ENCODE measurements around the gene ACBD6. TPM values are rescaled to one million over a fixed set of nuclear protein-coding genes. Genes with fewer than 3 reads are reported as not detected.

Gene ACBD6
- total and polyA plus RNA-seq, 2 experiments from 2014 or later, result 75.7 to 88.8 TPM

DNA sequence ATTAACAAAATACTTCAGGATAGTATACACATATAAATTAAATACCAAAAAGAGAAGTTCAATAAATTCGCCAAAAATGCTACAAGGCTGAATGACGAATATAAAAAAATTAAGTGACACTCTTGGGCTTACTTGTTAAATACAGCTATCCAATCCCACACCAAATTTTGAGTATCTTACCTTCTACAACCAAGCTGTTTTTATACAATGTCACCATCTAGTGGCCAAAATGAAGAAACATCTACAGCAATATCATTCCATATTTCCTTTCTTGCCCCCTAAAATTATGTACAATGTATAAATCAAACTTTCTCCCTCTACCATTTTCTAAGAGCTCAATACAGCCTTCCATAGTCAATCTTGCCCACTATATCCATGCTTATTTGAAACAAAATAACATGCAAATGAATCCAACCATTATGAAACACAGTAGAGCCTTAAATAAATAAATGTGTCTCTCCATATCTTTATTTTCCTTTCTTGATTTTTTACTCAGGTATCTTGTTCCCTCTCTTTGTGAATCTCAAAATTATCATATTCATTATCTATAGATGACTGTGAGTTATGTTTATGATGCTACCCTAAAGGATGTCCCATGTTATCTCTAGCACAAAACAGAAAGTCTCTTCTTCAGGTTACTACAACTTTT lies 86.3 kb downstream of the ACBD6 start:
- TF ChIP-seq, protein P1, sequence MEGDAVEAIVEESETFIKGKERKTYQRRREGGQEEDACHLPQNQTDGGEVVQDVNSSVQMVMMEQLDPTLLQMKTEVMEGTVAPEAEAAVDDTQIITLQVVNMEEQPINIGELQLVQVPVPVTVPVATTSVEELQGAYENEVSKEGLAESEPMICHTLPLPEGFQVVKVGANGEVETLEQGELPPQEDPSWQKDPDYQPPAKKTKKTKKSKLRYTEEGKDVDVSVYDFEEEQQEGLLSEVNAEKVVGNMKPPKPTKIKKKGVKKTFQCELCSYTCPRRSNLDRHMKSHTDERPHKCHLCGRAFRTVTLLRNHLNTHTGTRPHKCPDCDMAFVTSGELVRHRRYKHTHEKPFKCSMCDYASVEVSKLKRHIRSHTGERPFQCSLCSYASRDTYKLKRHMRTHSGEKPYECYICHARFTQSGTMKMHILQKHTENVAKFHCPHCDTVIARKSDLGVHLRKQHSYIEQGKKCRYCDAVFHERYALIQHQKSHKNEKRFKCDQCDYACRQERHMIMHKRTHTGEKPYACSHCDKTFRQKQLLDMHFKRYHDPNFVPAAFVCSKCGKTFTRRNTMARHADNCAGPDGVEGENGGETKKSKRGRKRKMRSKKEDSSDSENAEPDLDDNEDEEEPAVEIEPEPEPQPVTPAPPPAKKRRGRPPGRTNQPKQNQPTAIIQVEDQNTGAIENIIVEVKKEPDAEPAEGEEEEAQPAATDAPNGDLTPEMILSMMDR (conservative IDR thresholded peaks at IDR 0.05; ENCODE audit: low read depth in 2 of 2), result peak; percentile 75 to 85
- TF ChIP-seq EZH2 (IDR thresholded peaks at IDR 0.05; ENCODE audit: low read depth, unreplicated experiment), result no peak
- Histone ChIP-seq H2AFZ (no peak overlapping the region), H3K4me2 (no peak overlapping the region), H3K27ac (ENCODE audit: low read depth) (no peak overlapping the region), H3K36me3 (ENCODE audit: insufficient read depth) (no peaks in the 10 kb centered on the region), H4K20me1 (replicated peaks; ENCODE audit: insufficient read depth) (no peaks in the 10 kb centered on the region), H3K4me1 (ENCODE audit: insufficient read depth) (no peaks in the 10 kb centered on the region), H3K9me2 (ENCODE audit: insufficient read depth) (no peaks in the 10 kb centered on the region), H3F3A (replicated peaks; ENCODE audit: low read depth) (no peaks in the 10 kb centered on the region), H3K4me3 (no peak overlapping the region), H3K79me2 (replicated peaks; ENCODE audit: insufficient read depth) (peaks cover 8% of the 10 kb centered on the region; the same call in 1 of the 2 replicates), H3K27me3 (ENCODE audit: insufficient read depth) (no peaks in the 10 kb centered on the region)
- no peaks in the 10 kb centered on the region for H3K9me3 Mint-ChIP-seq
- H3K4me1 Mint-ChIP-seq, result no peaks in the 10 kb centered on the region
- H3K27ac Mint-ChIP-seq, result no peak overlapping the region
- H3K36me3 Mint-ChIP-seq (ENCODE audit: low read depth), result peaks cover 10% of the 10 kb centered on the region; the same call in 2 of the 3 replicates
- H3K4me3 Mint-ChIP-seq, result no peak overlapping the region
- no peaks in the 10 kb centered on the region for H3K27me3 Mint-ChIP-seq (ENCODE audit: insufficient read depth, low read depth, poor library complexity)
- ATAC-seq (peak; percentile 58), DNase-seq (ENCODE audit: low spot score) (peak; percentile 66)

DNA sequence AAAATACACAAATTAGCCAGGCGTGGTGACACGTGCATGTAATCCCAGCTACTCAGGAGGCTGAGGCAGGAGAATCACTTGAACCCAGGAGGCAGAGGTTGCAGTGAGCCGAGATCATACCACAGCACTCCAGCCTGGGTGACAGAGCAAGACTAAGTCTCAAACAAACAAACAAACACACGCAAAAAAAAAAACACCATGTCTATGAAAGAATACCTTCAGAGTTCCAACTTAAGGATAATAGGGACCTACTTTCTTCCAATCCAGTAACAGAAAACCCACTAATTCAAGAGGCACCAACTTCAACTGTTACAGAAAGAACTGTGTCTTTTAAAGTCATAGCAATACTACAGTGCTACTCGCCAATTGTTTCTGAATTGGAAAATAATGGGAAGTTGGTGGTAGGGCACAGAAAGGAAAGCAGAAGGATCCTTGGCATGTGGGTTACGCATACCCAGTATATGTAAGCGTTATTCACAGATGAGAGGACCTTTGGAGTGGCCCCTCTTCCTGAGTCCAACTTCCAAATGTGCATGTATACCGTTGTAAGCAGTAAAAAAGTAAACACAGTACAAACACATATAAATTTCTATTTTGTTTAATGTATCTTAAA lies 87.0 kb downstream of the ACBD6 start:
- H3K4me1 ChIP-seq (ENCODE audit: insufficient read depth), result no peaks in the 10 kb centered on the region
- H2AFZ ChIP-seq, result no peak overlapping the region
- Mint-ChIP-seq H3K36me3 (ENCODE audit: low read depth) (peaks cover 11% of the 10 kb centered on the region; the same call in 2 of the 3 replicates), H3K27me3 (ENCODE audit: insufficient read depth, low read depth, poor library complexity) (no peaks in the 10 kb centered on the region), H3K27ac (no peak overlapping the region), H3K4me3 (no peak overlapping the region), H3K9me3 (no peaks in the 10 kb centered on the region), H3K4me1 (no peaks in the 10 kb centered on the region)
- no peaks in the 10 kb centered on the region for H3K27me3 ChIP-seq (ENCODE audit: insufficient read depth)
- no peak overlapping the region for H3K4me3 ChIP-seq
- ATAC-seq, result no peak
- no peaks in the 10 kb centered on the region for H3K9me2 ChIP-seq (ENCODE audit: insufficient read depth)
- H3F3A ChIP-seq (replicated peaks; ENCODE audit: low read depth), result no peaks in the 10 kb centered on the region
- H3K79me2 ChIP-seq (replicated peaks; ENCODE audit: insufficient read depth), result peaks cover 8% of the 10 kb centered on the region; the same call in 1 of the 2 replicates
- DNase-seq (ENCODE audit: low spot score), result no peak
- H4K20me1 ChIP-seq (replicated peaks; ENCODE audit: insufficient read depth), result no peaks in the 10 kb centered on the region
- no peak overlapping the region for H3K27ac ChIP-seq (ENCODE audit: low read depth)
- no peak overlapping the region for H3K4me2 ChIP-seq
- no peaks in the 10 kb centered on the region for H3K36me3 ChIP-seq (ENCODE audit: insufficient read depth)
- TF ChIP-seq EZH2phosphoT487 (IDR thresholded peaks at IDR 0.05; ENCODE audit: unreplicated experiment) (no peak), POLR2AphosphoS5 (IDR thresholded peaks at IDR 0.05; ENCODE audit: low read depth) (no peak), JUNB (IDR thresholded peaks at IDR 0.05; ENCODE audit: unreplicated experiment) (no peak), ZNF331 (CRISPR knock-in tag; IDR thresholded peaks at IDR 0.05; ENCODE audit: low read depth) (no peak), CREB1 (CRISPR knock-in tag; IDR thresholded peaks at IDR 0.05; ENCODE audit: low read depth) (no peak)
- TF ChIP-seq, protein P1 (conservative IDR thresholded peaks at IDR 0.05; ENCODE audit: low read depth in 2 of 2), result no peak
- TF ChIP-seq, protein P2, sequence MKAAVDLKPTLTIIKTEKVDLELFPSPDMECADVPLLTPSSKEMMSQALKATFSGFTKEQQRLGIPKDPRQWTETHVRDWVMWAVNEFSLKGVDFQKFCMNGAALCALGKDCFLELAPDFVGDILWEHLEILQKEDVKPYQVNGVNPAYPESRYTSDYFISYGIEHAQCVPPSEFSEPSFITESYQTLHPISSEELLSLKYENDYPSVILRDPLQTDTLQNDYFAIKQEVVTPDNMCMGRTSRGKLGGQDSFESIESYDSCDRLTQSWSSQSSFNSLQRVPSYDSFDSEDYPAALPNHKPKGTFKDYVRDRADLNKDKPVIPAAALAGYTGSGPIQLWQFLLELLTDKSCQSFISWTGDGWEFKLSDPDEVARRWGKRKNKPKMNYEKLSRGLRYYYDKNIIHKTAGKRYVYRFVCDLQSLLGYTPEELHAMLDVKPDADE (IDR thresholded peaks at IDR 0.05), result no peak
- TF ChIP-seq, protein P3, sequence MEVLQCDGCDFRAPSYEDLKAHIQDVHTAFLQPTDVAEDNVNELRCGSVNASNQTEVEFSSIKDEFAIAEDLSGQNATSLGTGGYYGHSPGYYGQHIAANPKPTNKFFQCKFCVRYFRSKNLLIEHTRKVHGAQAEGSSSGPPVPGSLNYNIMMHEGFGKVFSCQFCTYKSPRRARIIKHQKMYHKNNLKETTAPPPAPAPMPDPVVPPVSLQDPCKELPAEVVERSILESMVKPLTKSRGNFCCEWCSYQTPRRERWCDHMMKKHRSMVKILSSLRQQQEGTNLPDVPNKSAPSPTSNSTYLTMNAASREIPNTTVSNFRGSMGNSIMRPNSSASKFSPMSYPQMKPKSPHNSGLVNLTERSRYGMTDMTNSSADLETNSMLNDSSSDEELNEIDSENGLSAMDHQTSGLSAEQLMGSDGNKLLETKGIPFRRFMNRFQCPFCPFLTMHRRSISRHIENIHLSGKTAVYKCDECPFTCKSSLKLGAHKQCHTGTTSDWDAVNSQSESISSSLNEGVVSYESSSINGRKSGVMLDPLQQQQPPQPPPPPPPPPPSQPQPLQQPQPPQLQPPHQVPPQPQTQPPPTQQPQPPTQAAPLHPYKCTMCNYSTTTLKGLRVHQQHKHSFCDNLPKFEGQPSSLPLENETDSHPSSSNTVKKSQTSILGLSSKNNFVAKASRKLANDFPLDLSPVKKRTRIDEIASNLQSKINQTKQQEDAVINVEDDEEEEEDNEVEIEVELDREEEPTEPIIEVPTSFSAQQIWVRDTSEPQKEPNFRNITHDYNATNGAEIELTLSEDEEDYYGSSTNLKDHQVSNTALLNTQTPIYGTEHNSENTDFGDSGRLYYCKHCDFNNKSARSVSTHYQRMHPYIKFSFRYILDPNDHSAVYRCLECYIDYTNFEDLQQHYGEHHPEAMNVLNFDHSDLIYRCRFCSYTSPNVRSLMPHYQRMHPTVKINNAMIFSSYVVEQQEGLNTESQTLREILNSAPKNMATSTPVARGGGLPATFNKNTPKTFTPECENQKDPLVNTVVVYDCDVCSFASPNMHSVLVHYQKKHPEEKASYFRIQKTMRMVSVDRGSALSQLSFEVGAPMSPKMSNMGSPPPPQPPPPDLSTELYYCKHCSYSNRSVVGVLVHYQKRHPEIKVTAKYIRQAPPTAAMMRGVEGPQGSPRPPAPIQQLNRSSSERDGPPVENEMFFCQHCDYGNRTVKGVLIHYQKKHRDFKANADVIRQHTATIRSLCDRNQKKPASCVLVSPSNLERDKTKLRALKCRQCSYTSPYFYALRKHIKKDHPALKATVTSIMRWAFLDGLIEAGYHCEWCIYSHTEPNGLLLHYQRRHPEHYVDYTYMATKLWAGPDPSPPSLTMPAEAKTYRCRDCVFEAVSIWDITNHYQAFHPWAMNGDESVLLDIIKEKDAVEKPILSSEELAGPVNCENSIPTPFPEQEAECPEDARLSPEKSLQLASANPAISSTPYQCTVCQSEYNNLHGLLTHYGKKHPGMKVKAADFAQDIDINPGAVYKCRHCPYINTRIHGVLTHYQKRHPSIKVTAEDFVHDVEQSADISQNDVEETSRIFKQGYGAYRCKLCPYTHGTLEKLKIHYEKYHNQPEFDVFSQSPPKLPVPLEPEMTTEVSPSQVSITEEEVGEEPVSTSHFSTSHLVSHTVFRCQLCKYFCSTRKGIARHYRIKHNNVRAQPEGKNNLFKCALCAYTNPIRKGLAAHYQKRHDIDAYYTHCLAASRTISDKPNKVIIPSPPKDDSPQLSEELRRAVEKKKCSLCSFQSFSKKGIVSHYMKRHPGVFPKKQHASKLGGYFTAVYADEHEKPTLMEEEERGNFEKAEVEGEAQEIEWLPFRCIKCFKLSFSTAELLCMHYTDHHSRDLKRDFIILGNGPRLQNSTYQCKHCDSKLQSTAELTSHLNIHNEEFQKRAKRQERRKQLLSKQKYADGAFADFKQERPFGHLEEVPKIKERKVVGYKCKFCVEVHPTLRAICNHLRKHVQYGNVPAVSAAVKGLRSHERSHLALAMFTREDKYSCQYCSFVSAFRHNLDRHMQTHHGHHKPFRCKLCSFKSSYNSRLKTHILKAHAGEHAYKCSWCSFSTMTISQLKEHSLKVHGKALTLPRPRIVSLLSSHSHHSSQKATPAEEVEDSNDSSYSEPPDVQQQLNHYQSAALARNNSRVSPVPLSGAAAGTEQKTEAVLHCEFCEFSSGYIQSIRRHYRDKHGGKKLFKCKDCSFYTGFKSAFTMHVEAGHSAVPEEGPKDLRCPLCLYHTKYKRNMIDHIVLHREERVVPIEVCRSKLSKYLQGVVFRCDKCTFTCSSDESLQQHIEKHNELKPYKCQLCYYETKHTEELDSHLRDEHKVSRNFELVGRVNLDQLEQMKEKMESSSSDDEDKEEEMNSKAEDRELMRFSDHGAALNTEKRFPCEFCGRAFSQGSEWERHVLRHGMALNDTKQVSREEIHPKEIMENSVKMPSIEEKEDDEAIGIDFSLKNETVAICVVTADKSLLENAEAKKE (CRISPR knock-in tag; IDR thresholded peaks at IDR 0.05), result no peak
